SK-N-SH (cell line): ENCODE data around the gene ASB8. TPM values are rescaled to one million over a fixed set of nuclear protein-coding genes. Genes with fewer than 3 reads are reported as not detected.
A peak's percentile ranks its signal among the peaks of the same experiment; 100 is the strongest.

Experiments
- CTCF ChIA-PET: fragments of 300-600, 350-600 bp; formaldehyde crosslinking; extraction: SDS; loops from one replicate; lab custom pipeline; 2021; lab: Yijun Ruan, JAX
- POLR2A ChIA-PET: fragments of 350-600 bp; sonication (Branson Sonifier 250); formaldehyde crosslinking; extraction: SDS; loops from one replicate; lab custom pipeline; 2020; ENCODE audit warnings: antibody characterized with exemption, inconsistent platforms; lab: Yijun Ruan, JAX
- DNase-seq: peaks from one replicate; pipeline ENCODE4 v3.0.0; 2012
- H2AFZ ChIP-seq: fragments of 200-600 bp; sonication (generic); 2 replicates; pipeline ENCODE4 v1.8.1; 2016; ENCODE audit warnings: antibody characterized with exemption, mild to moderate bottlenecking, low read depth
- H3F3A ChIP-seq: fragments of 200-600 bp; sonication (generic); replicated peaks from 2 replicates; pipeline ENCODE3; 2016; ENCODE audit warnings: antibody characterized with exemption, mild to moderate bottlenecking; ENCODE audit not compliant: insufficient read depth
- H3K27ac ChIP-seq, 2 experiments: fragments of 200-500 bp in 1 of 2; fragments of 200-600 bp in 1 of 2; sonication (Bioruptor generic) in 1 of 2; sonication (generic), shearing (Covaris generic) in 1 of 2; 2 replicates each; pipeline versions ENCODE4 v1.5.1 to v1.6.1; 2014 to 2016; ENCODE audit warnings: low read depth in 2 of 2, inconsistent platforms in 1 of 2, low read length in 1 of 2, mild to moderate bottlenecking in 1 of 2, mixed read lengths in 1 of 2
- H3K27me3 ChIP-seq: fragments of 200-600 bp; sonication (generic), shearing (Covaris generic); 2 replicates; pipeline ENCODE4 v1.6.1; 2016; ENCODE audit warnings: mixed run types; ENCODE audit not compliant: insufficient read depth
- H3K36me3 ChIP-seq, 2 experiments: fragments of 200-500 bp in 1 of 2; fragments of 200-600 bp in 1 of 2; sonication (Bioruptor generic) in 1 of 2; sonication (generic) in 1 of 2; replicated peaks in 1 of 2; 2 replicates each; pipeline versions ENCODE3 to v1.5.1; 2014 to 2016; ENCODE audit warnings: low read length in 1 of 2, mild to moderate bottlenecking in 1 of 2; ENCODE audit not compliant: insufficient read depth in 2 of 2, control insufficient read depth in 1 of 2
- H3K4me1 ChIP-seq, 2 experiments: fragments of 200-500 bp in 1 of 2; fragments of 200-600 bp in 1 of 2; sonication (Bioruptor generic) in 1 of 2; sonication (generic), shearing (Covaris generic) in 1 of 2; 2 replicates each; pipeline versions ENCODE4 v1.5.1 to v1.6.1; 2014 to 2016; ENCODE audit warnings: low read depth in 1 of 2, low read length in 1 of 2, mixed run types in 1 of 2; ENCODE audit not compliant: insufficient read depth in 2 of 2, control insufficient read depth in 1 of 2
- H3K4me2 ChIP-seq: fragments of 200-600 bp; sonication (generic), shearing (Covaris generic); 2 replicates; pipeline ENCODE4 v1.6.1; 2017; ENCODE audit warnings: mixed run types
- H3K4me3 ChIP-seq, 2 experiments: fragments of 200-500 bp in 1 of 2; fragments of 200-600 bp in 1 of 2; sonication (Bioruptor generic) in 1 of 2; sonication (generic), shearing (Covaris generic) in 1 of 2; 2 replicates each; pipeline versions ENCODE4 v1.5.1 to v1.8.1; 2014 to 2016; ENCODE audit warnings: low read depth in 2 of 2, inconsistent platforms in 1 of 2, low read length in 1 of 2, mild to moderate bottlenecking in 1 of 2, mixed read lengths in 1 of 2, moderate library complexity in 1 of 2
- H3K79me2 ChIP-seq: fragments of 200-600 bp; sonication (generic); 2 replicates; pipeline ENCODE4 v1.8.1; 2017; ENCODE audit warnings: mild to moderate bottlenecking; ENCODE audit not compliant: insufficient read depth
- H3K9ac ChIP-seq: fragments of 200-600 bp; sonication (generic); 2 replicates; pipeline ENCODE4 v1.6.1; 2017; ENCODE audit warnings: mixed run types
- H3K9me2 ChIP-seq: fragments of 200-600 bp; sonication (generic); 2 replicates; pipeline ENCODE4 v1.6.1; 2017; ENCODE audit warnings: mixed run types
- H3K9me3 ChIP-seq: fragments of 200-600 bp; sonication (generic); 2 replicates; pipeline ENCODE4 v1.6.1; 2017; ENCODE audit warnings: mixed run types, mild to moderate bottlenecking, moderate library complexity
- H4K20me1 ChIP-seq: fragments of 200-600 bp; sonication (generic); 2 replicates; pipeline ENCODE4 v1.6.1; 2017; ENCODE audit warnings: mild to moderate bottlenecking, mixed run types; ENCODE audit not compliant: insufficient read depth
- FOSL2 ChIP-seq: IDR thresholded peaks from 2 replicates; pipeline ENCODE4 v1.4.0; 2012; ENCODE audit warnings: low read depth, mild to moderate bottlenecking, moderate library complexity, borderline replicate concordance
- JUND ChIP-seq: IDR thresholded peaks from 2 replicates; pipeline ENCODE4 v1.4.0; 2012
- POLR2AphosphoS5 ChIP-seq: IDR thresholded peaks from 2 replicates; pipeline ENCODE4 v1.6.1; 2012; ENCODE audit warnings: low read depth, low read length
- RFX5 ChIP-seq: IDR thresholded peaks from 2 replicates; pipeline ENCODE4 v1.6.1; 2012; ENCODE audit warnings: mild to moderate bottlenecking, improper control_type of control experiment, low read length
- RXRA ChIP-seq: IDR thresholded peaks from 2 replicates; pipeline ENCODE4 v1.4.0; 2012; ENCODE audit warnings: low read depth, mild to moderate bottlenecking, borderline replicate concordance
- SMC3 ChIP-seq: IDR thresholded peaks from 2 replicates; pipeline ENCODE4 v1.6.1; 2012; ENCODE audit warnings: low read depth, low read length, improper control_type of control experiment
- TAF1 ChIP-seq: IDR thresholded peaks from 2 replicates; pipeline ENCODE4 v1.6.1; 2012; ENCODE audit warnings: low read depth, mild to moderate bottlenecking, low read length, moderate library complexity, borderline replicate concordance
- TEAD4 ChIP-seq: IDR thresholded peaks from 2 replicates; pipeline ENCODE4 v1.4.0; 2012; ENCODE audit warnings: mild to moderate bottlenecking, borderline replicate concordance; ENCODE audit not compliant: insufficient read depth
- YY1 ChIP-seq: IDR thresholded peaks from 2 replicates; pipeline ENCODE4 v1.4.0; 2012; ENCODE audit warnings: low read depth, mild to moderate bottlenecking
- ZBTB33 ChIP-seq: IDR thresholded peaks from 2 replicates; pipeline ENCODE4 v1.4.0; 2012; ENCODE audit warnings: low read depth, borderline replicate concordance
- WGBS: methylation state at CpG from one replicate; pipeline ENCODE4 v1.1.6; 2017; ENCODE audit warnings: low lambda C conversion rate; 5-methylcytosine and 5-hydroxymethylcytosine counted together
- polyA plus RNA-seq, 3 experiments: library from polyadenylated mRNA; depleted of rRNA; stranded (reverse); fragments of >200 nt; gene quantifications; 2 replicates each; pipeline ENCODE4 v1.2.3, GENCODE V29; 2012
- TF ChIP-seq, protein P1 (sequence below): IDR thresholded peaks from 2 replicates; pipeline ENCODE4 v1.4.0; 2012; ENCODE audit warnings: low read depth
- TF ChIP-seq, protein P2 (sequence below): IDR thresholded peaks from 2 replicates; pipeline ENCODE4 v1.4.0; 2012; ENCODE audit warnings: low read depth, borderline replicate concordance

The ASB8 gene
- polyA plus RNA-seq, 1 of the 3 experiments (the other 2 are of a cell fraction), result 13.8 TPM

DNA sequence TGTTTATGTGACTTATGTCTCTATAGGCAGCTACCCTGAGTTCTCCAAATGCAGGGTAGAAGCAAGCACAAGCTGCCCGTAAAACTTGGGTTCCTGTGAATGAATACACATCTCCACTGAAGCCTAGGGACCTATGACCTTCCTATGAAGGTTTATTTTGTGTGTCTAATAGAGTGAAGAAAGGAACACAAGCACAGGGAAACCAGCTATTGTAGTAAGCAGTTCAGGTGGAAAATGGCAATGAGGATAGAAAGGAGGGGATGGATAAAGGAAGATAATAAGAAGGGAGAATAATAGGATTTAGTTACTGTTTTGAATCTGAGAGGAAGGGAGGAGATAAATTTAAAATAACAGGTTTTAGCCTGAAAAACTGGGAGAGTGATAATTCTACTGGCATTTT, 35.8 kb downstream of the ASB8 start:
- H3K9me3 ChIP-seq, result no peaks in the 10 kb centered on the region
- peaks cover 29% of the 10 kb centered on the region for H3K79me2 ChIP-seq
- H3K27me3 ChIP-seq, result no peaks in the 10 kb centered on the region; the same call in 1 of the 2 replicates
- ChIA-PET POLR2A (no interaction called here), CTCF (interaction anchor here (0.5 kb wide), 1 partner anchor 76 kb away, joined by 3 read pairs; no protein-coding TSS in a partner anchor)
- H3K27ac ChIP-seq, result no peak overlapping the region
- no peaks in the 10 kb centered on the region for H3F3A ChIP-seq
- H3K9me2 ChIP-seq, result no peaks in the 10 kb centered on the region
- no peaks in the 10 kb centered on the region for H4K20me1 ChIP-seq
- WGBS, result 100% methylated on average over 1 of the region's 1 CpG
- H2AFZ ChIP-seq, result no peak overlapping the region
- H3K4me1 ChIP-seq, result peaks cover 6 to 7% of the 10 kb centered on the region in 2 experiments; a peak in 3 of 4 replicates
- no peak overlapping the region for H3K4me2 ChIP-seq
- no peak overlapping the region for H3K4me3 ChIP-seq
- DNase-seq, result no peak
- TF ChIP-seq, protein P1, sequence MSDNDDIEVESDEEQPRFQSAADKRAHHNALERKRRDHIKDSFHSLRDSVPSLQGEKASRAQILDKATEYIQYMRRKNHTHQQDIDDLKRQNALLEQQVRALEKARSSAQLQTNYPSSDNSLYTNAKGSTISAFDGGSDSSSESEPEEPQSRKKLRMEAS, result no peak
- TF ChIP-seq RXRA (no peak), ZBTB33 (no peak), TEAD4 (no peak), SMC3 (no peak), FOSL2 (no peak), YY1 (no peak), TAF1 (no peak), POLR2AphosphoS5 (no peak), JUND (no peak)
- TF ChIP-seq, protein P2, sequence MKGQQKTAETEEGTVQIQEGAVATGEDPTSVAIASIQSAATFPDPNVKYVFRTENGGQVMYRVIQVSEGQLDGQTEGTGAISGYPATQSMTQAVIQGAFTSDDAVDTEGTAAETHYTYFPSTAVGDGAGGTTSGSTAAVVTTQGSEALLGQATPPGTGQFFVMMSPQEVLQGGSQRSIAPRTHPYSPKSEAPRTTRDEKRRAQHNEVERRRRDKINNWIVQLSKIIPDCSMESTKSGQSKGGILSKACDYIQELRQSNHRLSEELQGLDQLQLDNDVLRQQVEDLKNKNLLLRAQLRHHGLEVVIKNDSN, result no peak
- TF ChIP-seq, all 33 proteins: peak for 0
- no peak overlapping the region for H3K9ac ChIP-seq
- H3K36me3 ChIP-seq, result peaks cover 22 to 36% of the 10 kb centered on the region in 2 experiments

- H3K4me2 ChIP-seq, result peak overlapping the region; percentile 92
- H3K4me1 ChIP-seq, result peaks cover 6 to 7% of the 10 kb centered on the region in 2 experiments; a peak in 3 of 4 replicates
- CTCF ChIA-PET, result interaction anchor here (1.0 to 1.8 kb wide), 3 partner anchors 14 to 157 kb away, joined by 4 read pairs; partner anchors contain the start of genes SENP1 and TMEM106C
- peak overlapping the region; percentile 85 for H2AFZ ChIP-seq
- POLR2A ChIA-PET, result interaction anchor here (1.2 to 1.6 kb wide), 2 partner anchors 14 to 38 kb away, joined by 5 to 8 read pairs; partner anchors contain the start of genes ASB8 and SENP1
- TF ChIP-seq, protein P1, result no peak
- TF ChIP-seq RXRA (no peak), RFX5 (no peak)
- peaks cover 29% of the 10 kb centered on the region for H3K79me2 ChIP-seq
- peak overlapping the region; percentile 35 to 85; a peak in 3 of 4 replicates for H3K27ac ChIP-seq
- peak overlapping the region; percentile 63 for H3K9ac ChIP-seq
- no peaks in the 10 kb centered on the region for H3K9me3 ChIP-seq
- no peaks in the 10 kb centered on the region; the same call in 1 of the 2 replicates for H3K27me3 ChIP-seq
- 9% methylated on average over 5 of the region's 5 CpGs for WGBS
- no peaks in the 10 kb centered on the region for H3F3A ChIP-seq
- H3K4me3 ChIP-seq, result peak overlapping the region; percentile 91 to 98
- no peaks in the 10 kb centered on the region for H4K20me1 ChIP-seq
- no peaks in the 10 kb centered on the region for H3K9me2 ChIP-seq
- H3K36me3 ChIP-seq, result peaks cover 14 to 23% of the 10 kb centered on the region in 2 experiments
- DNase-seq, result peak; percentile 30
These were observed 37.5 kb downstream of the ASB8 start for GRCh38 chr12:48119834-48120195.
